GM19025 (cell line): ENCODE measurements around the gene SCRN2.

Experiments used
- ATAC-seq: cut with Tn5 transposase; IDR thresholded peaks from one replicate; pipeline ENCODE4 v1.9.1; 2021; ENCODE audit warnings: mild to moderate bottlenecking, low read depth, moderate library complexity; ENCODE audit not compliant: unreplicated experiment

Gene SCRN2

GRCh38 chr17:47847341-47848197 lies 6.5 kb upstream of the SCRN2 start:
- ATAC-seq = no peak

GRCh38 chr17:47846716-47847340 lies 5.8 kb upstream of the SCRN2 start:
- no peak for ATAC-seq

GRCh38 chr17:47845716-47846075 lies 4.6 kb upstream of the SCRN2 start:
- no peak for ATAC-seq

- no peak for ATAC-seq
These were observed 4.0 kb upstream of the SCRN2 start for GRCh38 chr17:47844814-47845715.

- ATAC-seq = no peak
These were observed 3.2 kb upstream of the SCRN2 start for GRCh38 chr17:47844227-47844626.

GRCh38 chr17:47843391-47843730 lies 2.3 kb upstream of the SCRN2 start:
- ATAC-seq = no peak

- no peak for ATAC-seq
These were observed 617 bp upstream of the SCRN2 start for GRCh38 chr17:47841488-47842291.

GRCh38 chr17:47840001-47840741 lies 902 bp downstream of the SCRN2 start:
- no peak for ATAC-seq

GRCh38 chr17:47839071-47839470 lies 2.0 kb downstream of the SCRN2 start:
- ATAC-seq = no peak

GRCh38 chr17:47838636-47839035 lies 2.4 kb downstream of the SCRN2 start:
- ATAC-seq = no peak

- ATAC-seq = no peak
These were observed 3.6 kb downstream of the SCRN2 start for GRCh38 chr17:47837401-47838039.

- ATAC-seq = no peak
These were observed 4.5 kb downstream of the SCRN2 start for GRCh38 chr17:47836601-47837000.

GRCh38 chr17:47834756-47835155 lies 6.3 kb downstream of the SCRN2 start:
- ATAC-seq = no peak

GRCh38 chr17:47831934-47832327 lies 9.1 kb downstream of the SCRN2 start:
- ATAC-seq = no peak

GRCh38 chr17:47831003-47831933 lies 9.8 kb downstream of the SCRN2 start, which contains the start of the genes LRRC46 and MRPL10:
Gene LRRC46 (plus strand): TSS chr17:47831670. CDS start chr17:47831990, 320 bp downstream.
Gene MRPL10 (minus strand): TSS chr17:47831541. CDS start chr17:47831511, 30 bp downstream.
- peak; percentile 72 for ATAC-seq

- no peak for ATAC-seq
These were observed 10.6 kb downstream of the SCRN2 start for GRCh38 chr17:47830396-47831002.

GRCh38 chr17:47829870-47830269 lies 11.2 kb downstream of the SCRN2 start:
- ATAC-seq = no peak

- ATAC-seq = no peak
These were observed 17.6 kb downstream of the SCRN2 start for GRCh38 chr17:47823519-47823918.
